GM23338 (cell line): ENCODE data around the gene DDRGK1. TPM values are rescaled to one million over a fixed set of nuclear protein-coding genes. Genes with fewer than 3 reads are reported as not detected.

Source experiments
- ATAC-seq: fragments of 200-7000 bp; cut with Tn5 transposase; 3 replicates; pipeline ENCODE4 v1.9.1; 2020
- DNase-seq: peaks from one replicate; pipeline ENCODE4 v3.0.0-alpha.2; 2015; ENCODE audit warnings: low spot score
- H2AFZ ChIP-seq: fragments of 200-600 bp; sonication (generic); 2 replicates; pipeline ENCODE4 v1.8.0; 2016; ENCODE audit warnings: antibody characterized with exemption, mild to moderate bottlenecking, moderate library complexity
- H3F3A ChIP-seq: fragments of 200-600 bp; sonication (generic); replicated peaks from 2 replicates; pipeline ENCODE4 v1.8.0; 2017; ENCODE audit warnings: antibody characterized with exemption, mixed run types, low read depth
- H3K27ac ChIP-seq: fragments of 200-600 bp; sonication (generic); 2 replicates; pipeline ENCODE4 v1.6.1; 2016; ENCODE audit warnings: low read depth
- H3K27me3 ChIP-seq: fragments of 200-600 bp; sonication (generic); 2 replicates; pipeline ENCODE4 v1.8.0; 2016; ENCODE audit warnings: mild to moderate bottlenecking, mixed run types, moderate library complexity; ENCODE audit not compliant: insufficient read depth
- H3K36me3 ChIP-seq: fragments of 200-600 bp; sonication (generic); 2 replicates; pipeline ENCODE4 v1.8.0; 2016; ENCODE audit warnings: mild to moderate bottlenecking; ENCODE audit not compliant: insufficient read depth
- H3K4me1 ChIP-seq: fragments of 200-600 bp; sonication (generic); 2 replicates; pipeline ENCODE4 v1.8.0; 2016; ENCODE audit warnings: mild to moderate bottlenecking, moderate library complexity; ENCODE audit not compliant: insufficient read depth
- H3K4me2 ChIP-seq: fragments of 200-600 bp; sonication (generic); 2 replicates; pipeline ENCODE4 v1.7.1; 2017; ENCODE audit warnings: mixed run types
- H3K4me3 ChIP-seq: fragments of 200-600 bp; sonication (generic); 2 replicates; pipeline ENCODE4 v1.6.1; 2016; ENCODE audit warnings: mixed run types
- H3K79me2 ChIP-seq: fragments of 200-600 bp; sonication (generic); replicated peaks from 2 replicates; pipeline ENCODE4 v1.8.0; 2017; ENCODE audit warnings: mild to moderate bottlenecking; ENCODE audit not compliant: insufficient read depth
- H3K9me2 ChIP-seq: fragments of 200-600 bp; sonication (generic); 2 replicates; pipeline ENCODE4 v1.8.0; 2017; ENCODE audit not compliant: insufficient read depth
- H4K20me1 ChIP-seq: fragments of 200-600 bp; sonication (generic); replicated peaks from 2 replicates; pipeline ENCODE4 v1.8.0; 2017; ENCODE audit warnings: mild to moderate bottlenecking; ENCODE audit not compliant: insufficient read depth
- H3K27ac Mint-ChIP-seq: 2 replicates; pipeline ENCODE4 v1.8.0; 2020; ENCODE audit warnings: inconsistent platforms, mild to moderate bottlenecking, moderate library complexity, mixed read lengths
- H3K27me3 Mint-ChIP-seq: 3 replicates; pipeline ENCODE4 v1.8.0; 2022; ENCODE audit warnings: low read depth, mild to moderate bottlenecking, moderate library complexity, mixed read lengths, inconsistent platforms; ENCODE audit not compliant: insufficient read depth, poor library complexity
- H3K36me3 Mint-ChIP-seq: 3 replicates; pipeline ENCODE4 v1.8.0; 2021; ENCODE audit warnings: low read depth, mild to moderate bottlenecking, inconsistent platforms, moderate library complexity, mixed read lengths
- H3K4me1 Mint-ChIP-seq: 3 replicates; pipeline ENCODE4 v1.8.0; 2020; ENCODE audit warnings: mild to moderate bottlenecking, inconsistent platforms, mixed read lengths
- H3K4me3 Mint-ChIP-seq: 3 replicates; pipeline ENCODE4 v1.8.0; 2021; ENCODE audit warnings: moderate library complexity, mild to moderate bottlenecking, inconsistent platforms, mixed read lengths
- H3K9me3 Mint-ChIP-seq: 3 replicates; pipeline ENCODE4 v1.8.0; 2020; ENCODE audit warnings: moderate library complexity, mild to moderate bottlenecking, inconsistent platforms, mixed read lengths
- CREB1 ChIP-seq: fragments of 250-450 bp; sonication (Bioruptor Pico); IDR thresholded peaks from 2 replicates; pipeline ENCODE4 v1.5.0; 2020; ENCODE audit warnings: low read depth, mild to moderate bottlenecking, moderate library complexity
- CTCF ChIP-seq, 2 experiments: fragments of 200-600 bp in 1 of 2; sonication (generic) in 1 of 2; conservative IDR thresholded peaks; 2 replicates each; pipeline versions ENCODE4 v1.5.1 to v1.6.1; 2016 to 2017; ENCODE audit warnings: antibody characterized with exemption in 2 of 2, low read depth in 2 of 2, mild to moderate bottlenecking in 2 of 2, moderate library complexity in 1 of 2
- ETS1 ChIP-seq: IDR thresholded peaks from 2 replicates; pipeline ENCODE4 v1.6.1; 2016; ENCODE audit warnings: antibody characterized with exemption
- EZH2 ChIP-seq: fragments of 200-600 bp; sonication (generic); IDR thresholded peaks from one replicate; pipeline ENCODE4 v1.8.0; 2017; ENCODE audit warnings: antibody characterized with exemption, mild to moderate bottlenecking, low read depth; ENCODE audit not compliant: unreplicated experiment
- EZH2phosphoT487 ChIP-seq: fragments of 200-600 bp; sonication (generic); IDR thresholded peaks from one replicate; pipeline ENCODE4 v1.8.1; 2018; ENCODE audit warnings: antibody characterized with exemption; ENCODE audit not compliant: unreplicated experiment
- JUNB ChIP-seq: IDR thresholded peaks from one replicate; pipeline ENCODE4 v1.6.1; 2016; ENCODE audit warnings: antibody characterized with exemption; ENCODE audit not compliant: unreplicated experiment
- NANOG ChIP-seq: IDR thresholded peaks from 2 replicates; pipeline ENCODE4 v1.6.1; 2016; ENCODE audit warnings: antibody characterized with exemption, borderline replicate concordance
- POLR2AphosphoS5 ChIP-seq: IDR thresholded peaks from 2 replicates; pipeline ENCODE4 v1.6.1; 2016; ENCODE audit warnings: antibody characterized with exemption, low read depth
- REST ChIP-seq: IDR thresholded peaks from one replicate; pipeline ENCODE4 v1.6.1; 2018; ENCODE audit warnings: antibody characterized with exemption; ENCODE audit not compliant: unreplicated experiment
- STAT1 ChIP-seq: IDR thresholded peaks from one replicate; pipeline ENCODE4 v1.6.1; 2016; ENCODE audit warnings: antibody characterized with exemption; ENCODE audit not compliant: unreplicated experiment
- ZNF114 ChIP-seq: fragments of 250-450 bp; sonication (Bioruptor Pico); IDR thresholded peaks from 2 replicates; pipeline ENCODE4 v1.5.0; 2020; ENCODE audit warnings: mild to moderate bottlenecking, moderate library complexity
- ZNF331 ChIP-seq: fragments of 250-450 bp; sonication (Bioruptor Pico); IDR thresholded peaks from 2 replicates; pipeline ENCODE4 v1.5.0; 2020; ENCODE audit warnings: low read depth, mild to moderate bottlenecking, moderate library complexity
- ZNF462 ChIP-seq: fragments of 250-450 bp; sonication (Bioruptor Pico); IDR thresholded peaks from 2 replicates; pipeline ENCODE4 v1.5.0; 2020; ENCODE audit warnings: mild to moderate bottlenecking, moderate library complexity
- polyA plus RNA-seq: library from polyadenylated mRNA; unstranded; fragments of >200 nt; fragmentation: Nextera tagmentation; extraction: Ambion mirVana; gene quantifications from 2 replicates; pipeline ENCODE4 v1.2.1, GENCODE V29; 2016
- total RNA-seq: library from RNA; depleted of rRNA; stranded (reverse); fragments of >200 nt; shearing (Covaris generic); gene quantifications from 2 replicates; pipeline ENCODE4 v1.2.3, GENCODE V29; 2014

DDRGK1 gene
- total and polyA plus RNA-seq, 2 experiments from 2014 or later = 44.0 to 45.5 TPM

- H3K4me1 Mint-ChIP-seq = peaks cover 8% of the 10 kb centered on the region
- ATAC-seq (no peak), DNase-seq (no peak)
- no peak for TF ChIP-seq EZH2
- TF ChIP-seq STAT1 = no peak
- no peak for TF ChIP-seq ETS1
- TF ChIP-seq POLR2AphosphoS5 = no peak
- no peak for TF ChIP-seq CTCF (conservative IDR thresholded peaks at IDR 0.05; ENCODE audit: low read depth in 2 of 2)
- no peak for TF ChIP-seq ZNF331 (CRISPR knock-in tag)
- TF ChIP-seq CREB1 (CRISPR knock-in tag) = no peak
- TF ChIP-seq ZNF462 = no peak
- TF ChIP-seq JUNB = no peak
- TF ChIP-seq NANOG = no peak
- TF ChIP-seq REST = no peak
- no peak for TF ChIP-seq EZH2phosphoT487
- TF ChIP-seq ZNF114 (CRISPR knock-in tag) = no peak
- H3K9me3 Mint-ChIP-seq = no peaks in the 10 kb centered on the region
- H4K20me1 ChIP-seq = no peaks in the 10 kb centered on the region
- H3K36me3 Mint-ChIP-seq = no peaks in the 10 kb centered on the region
- H3K4me3 ChIP-seq = no peak overlapping the region
- H3K27me3 Mint-ChIP-seq = peaks cover 29% of the 10 kb centered on the region
- H3K36me3 ChIP-seq = no peaks in the 10 kb centered on the region
- peaks cover 18% of the 10 kb centered on the region for H3K4me1 ChIP-seq
- peaks cover 31% of the 10 kb centered on the region for H3K27me3 ChIP-seq
- no peaks in the 10 kb centered on the region for H3K79me2 ChIP-seq
- H3K27ac ChIP-seq = no peak overlapping the region
- no peaks in the 10 kb centered on the region for H3K9me2 ChIP-seq
- no peak overlapping the region for H3K4me3 Mint-ChIP-seq
- no peak overlapping the region for H3K4me2 ChIP-seq
- 0 out of 2 replicates have a peak, but pooled peaks cover 14% of the 10 kb centered on the region for H3F3A ChIP-seq
- H3K27ac Mint-ChIP-seq = no peak overlapping the region
- no peak overlapping the region for H2AFZ ChIP-seq
Measured at GRCh38 chr20:3251806-3252205, 47.3 kb upstream of the DDRGK1 start.
